Neuronal stem cell (in vitro differentiated cells): ENCODE measurements around the gene ERC1.

ENCODE experiments used
- DNase-seq: peaks from one replicate; pipeline ENCODE4 v3.0.0-alpha.2; 2013; ENCODE audit warnings: low spot score
- H2AFZ ChIP-seq: one replicate; pipeline ENCODE4 v1.6.1; 2013; ENCODE audit warnings: mild to moderate bottlenecking, low read length, inconsistent platforms
- H2AK5ac ChIP-seq: 2 replicates; pipeline ENCODE4 v1.6.1; 2013; ENCODE audit warnings: low read depth, mild to moderate bottlenecking, inconsistent platforms, low read length, moderate library complexity, mixed read lengths
- H2BK120ac ChIP-seq: 2 replicates; pipeline ENCODE4 v1.6.1; 2013; ENCODE audit warnings: low read depth, mild to moderate bottlenecking, inconsistent platforms, low read length, moderate library complexity, mixed read lengths
- H2BK12ac ChIP-seq: one replicate; pipeline ENCODE4 v1.6.1; 2013; ENCODE audit warnings: low read length, inconsistent platforms
- H2BK15ac ChIP-seq: 2 replicates; pipeline ENCODE4 v1.6.1; 2013; ENCODE audit warnings: mild to moderate bottlenecking, low read length, inconsistent platforms, mixed read lengths
- H2BK5ac ChIP-seq: one replicate; pipeline ENCODE4 v1.6.1; 2013; ENCODE audit warnings: inconsistent platforms, mild to moderate bottlenecking, low read length, moderate library complexity
- H3K14ac ChIP-seq: one replicate; pipeline ENCODE4 v1.6.1; 2013; ENCODE audit warnings: low read length, inconsistent platforms
- H3K18ac ChIP-seq: 2 replicates; pipeline ENCODE4 v1.6.1; 2013; ENCODE audit warnings: low read length, inconsistent platforms
- H3K23ac ChIP-seq: 2 replicates; pipeline ENCODE4 v1.6.1; 2013; ENCODE audit warnings: low read depth, mild to moderate bottlenecking, mixed read lengths, low read length, inconsistent platforms; ENCODE audit not compliant: poor library complexity
- H3K27ac ChIP-seq: replicated peaks from 3 replicates; pipeline ENCODE4 v1.5.1; 2013; ENCODE audit warnings: low read length, inconsistent platforms
- H3K27me3 ChIP-seq, 3 experiments: 2 replicates each; pipeline ENCODE4 v1.6.1; 2013; ENCODE audit warnings: low read length in 3 of 3, mild to moderate bottlenecking in 2 of 3, inconsistent platforms in 1 of 3, low read depth in 1 of 3, mixed read lengths in 1 of 3, moderate library complexity in 1 of 3; ENCODE audit not compliant: control insufficient read depth in 3 of 3, insufficient read depth in 3 of 3
- H3K36me3 ChIP-seq, 2 donors: replicated peaks in 1 of 2; 2 replicates each; pipeline ENCODE4 v1.6.1; 2013; ENCODE audit warnings: low read length in 2 of 2; ENCODE audit not compliant: control insufficient read depth in 2 of 2, insufficient read depth in 2 of 2
- H3K4ac ChIP-seq: 2 replicates; pipeline ENCODE4 v1.6.1; 2013; ENCODE audit warnings: inconsistent platforms, mild to moderate bottlenecking, low read length, moderate library complexity
- H3K4me1 ChIP-seq, 2 donors: 1 replicate in 1 of 2; 2 replicates in 1 of 2; pipeline ENCODE4 v1.6.1; 2013; ENCODE audit warnings: low read length in 2 of 2, low read depth in 1 of 2; ENCODE audit not compliant: control insufficient read depth in 2 of 2, insufficient read depth in 1 of 2
- H3K4me2 ChIP-seq: one replicate; pipeline ENCODE4 v1.6.1; 2013; ENCODE audit warnings: mild to moderate bottlenecking, low read length, inconsistent platforms; ENCODE audit not compliant: insufficient read depth, poor library complexity, severe bottlenecking
- H3K4me3 ChIP-seq, 2 donors: 2 replicates each; pipeline ENCODE4 v1.5.1; 2013; ENCODE audit warnings: low read length in 2 of 2, mild to moderate bottlenecking in 2 of 2, inconsistent platforms in 1 of 2, moderate library complexity in 1 of 2
- H3K79me1 ChIP-seq: one replicate; pipeline ENCODE4 v1.6.1; 2013; ENCODE audit warnings: low read depth, mild to moderate bottlenecking, inconsistent platforms, low read length, moderate library complexity
- H3K9ac ChIP-seq: one replicate; pipeline ENCODE4 v1.6.1; 2013; ENCODE audit warnings: mild to moderate bottlenecking, low read depth, low read length, inconsistent platforms; ENCODE audit not compliant: poor library complexity
- H3K9me3 ChIP-seq, 2 donors: replicated peaks in 1 of 2; 2 replicates each; pipeline versions ENCODE3 to v1.6.1; 2013; ENCODE audit warnings: low read length in 2 of 2, mild to moderate bottlenecking in 2 of 2, inconsistent platforms in 1 of 2, low read depth in 1 of 2, mixed read lengths in 1 of 2, moderate library complexity in 1 of 2; ENCODE audit not compliant: control insufficient read depth in 2 of 2, insufficient read depth in 1 of 2
- H4K8ac ChIP-seq: one replicate; pipeline ENCODE4 v1.6.1; 2013; ENCODE audit warnings: low read depth, mild to moderate bottlenecking, inconsistent platforms, low read length, moderate library complexity
- H4K91ac ChIP-seq: one replicate; pipeline ENCODE4 v1.6.1; 2013; ENCODE audit warnings: low read length, low read depth, mild to moderate bottlenecking, inconsistent platforms; ENCODE audit not compliant: poor library complexity
- WGBS, 2 donors: extraction: QIAGEN DNeasy Blood & Tissue Kit; methylation state at CpG; one replicate each; pipeline ENCODE4 v1.1.7; 2013; ENCODE audit warnings: missing lambda C conversion rate in 2 of 2, mixed read lengths in 1 of 2; ENCODE audit not compliant: insufficient read length in 2 of 2, insufficient replicate concordance in 1 of 2; ENCODE audit errors: extremely low coverage in 2 of 2; 5-methylcytosine and 5-hydroxymethylcytosine counted together

The ERC1 gene

DNA sequence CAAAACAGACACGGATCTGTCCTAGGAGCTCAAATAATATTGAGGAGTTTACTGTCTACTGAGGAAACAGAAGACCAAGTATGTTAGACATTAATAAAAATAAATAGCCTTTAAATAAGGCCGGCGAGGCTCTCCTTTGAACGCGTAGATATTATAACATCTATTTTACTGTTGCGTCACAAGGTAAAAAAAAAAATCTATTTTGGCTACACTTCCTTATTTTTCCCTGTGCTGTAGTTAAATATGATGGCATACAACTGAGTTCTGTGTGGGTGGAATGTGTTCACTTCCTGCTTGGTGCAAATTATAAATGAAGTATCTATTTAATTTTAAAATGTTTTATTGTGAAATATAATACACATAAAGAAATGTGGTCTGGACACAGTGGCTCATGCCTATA, 24.3 kb upstream of the ERC1 start:
- Histone ChIP-seq H4K91ac (no peak overlapping the region), H2AFZ (no peak overlapping the region), H3K4me1 (peaks cover 2 to 10% of the 10 kb centered on the region in 2 donors), H3K23ac (no peak overlapping the region), H2BK15ac (no peak overlapping the region), H3K4ac (no peak overlapping the region), H3K9me3 (no peaks in the 10 kb centered on the region), H3K14ac (no peak overlapping the region), H2BK12ac (no peak overlapping the region), H3K18ac (no peak overlapping the region), H4K8ac (no peak overlapping the region), H3K9ac (no peak overlapping the region), H2BK120ac (no peak overlapping the region), H3K79me1 (no peaks in the 10 kb centered on the region), H2AK5ac (no peak overlapping the region), H2BK5ac (no peak overlapping the region), H3K36me3 (no peaks in the 10 kb centered on the region), H3K27ac (no peak overlapping the region), H3K4me2 (no peak overlapping the region), H3K4me3 (no peak overlapping the region), H3K27me3 (no peaks in the 10 kb centered on the region)
- no CpG with 5 or more reads among the region's 6 CpGs for WGBS, 2 donors
- DNase-seq = no peak

DNA sequence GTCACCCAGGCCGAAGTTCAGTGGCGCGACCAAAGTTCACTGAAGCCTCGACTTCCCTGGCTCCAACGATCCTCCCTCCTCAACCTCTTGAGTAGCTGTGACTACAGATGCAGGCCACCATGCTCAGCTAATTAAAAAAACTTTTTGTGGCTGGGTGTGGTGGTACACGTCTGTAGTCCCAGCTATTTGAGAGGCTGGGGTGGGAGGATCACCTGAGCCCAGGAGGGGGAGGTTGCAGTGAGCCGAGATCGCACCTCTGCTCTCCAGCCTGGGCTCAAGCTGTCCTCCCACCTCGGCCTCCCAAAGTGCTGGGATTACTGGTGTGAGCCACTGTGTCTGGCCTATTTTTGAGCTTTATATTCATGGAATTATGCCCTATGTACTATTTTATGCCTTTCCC, 23.4 kb upstream of the ERC1 start:
- peak overlapping the region; percentile 80 for H2AFZ ChIP-seq
- no peak overlapping the region for H3K23ac ChIP-seq
- no peak overlapping the region for H3K27ac ChIP-seq
- H3K4me3 ChIP-seq = no peak overlapping the region
- no peaks in the 10 kb centered on the region for H3K79me1 ChIP-seq
- no peak overlapping the region for H2BK15ac ChIP-seq
- no peak overlapping the region for H4K8ac ChIP-seq
- H3K4ac ChIP-seq = no peak overlapping the region
- no peak overlapping the region for H3K9ac ChIP-seq
- no CpG with 5 or more reads among the region's 9 CpGs for WGBS, 2 donors
- no peak overlapping the region for H3K18ac ChIP-seq
- no peak overlapping the region for H2BK5ac ChIP-seq
- no peaks in the 10 kb centered on the region for H3K9me3 ChIP-seq
- no peak for DNase-seq
- H2BK12ac ChIP-seq = no peak overlapping the region
- H3K4me1 ChIP-seq = peaks cover 2 to 10% of the 10 kb centered on the region in 2 donors
- no peaks in the 10 kb centered on the region for H3K27me3 ChIP-seq
- H2AK5ac ChIP-seq = no peak overlapping the region
- H3K14ac ChIP-seq = no peak overlapping the region
- H3K36me3 ChIP-seq = no peaks in the 10 kb centered on the region
- no peak overlapping the region for H2BK120ac ChIP-seq
- no peak overlapping the region for H3K4me2 ChIP-seq
- H4K91ac ChIP-seq = no peak overlapping the region

DNA sequence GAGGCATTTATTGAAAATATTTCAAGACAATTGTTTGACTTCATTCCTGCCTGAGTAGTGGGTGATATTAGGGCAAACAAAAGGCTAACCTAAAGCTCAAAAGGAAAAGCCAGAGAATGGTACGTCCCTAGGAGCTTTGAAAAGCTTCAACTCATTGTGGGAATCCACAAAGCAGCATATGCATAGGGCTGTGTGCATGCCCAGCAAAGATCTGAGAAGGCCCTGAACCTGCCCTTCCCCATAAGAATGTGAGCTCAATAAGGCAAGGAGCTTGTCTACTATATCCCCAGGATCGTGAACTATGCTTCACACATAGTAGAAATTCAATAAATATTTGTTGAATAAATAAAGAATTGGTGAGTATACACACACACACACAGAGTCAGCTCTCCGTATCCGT, 22.5 kb upstream of the ERC1 start:
- DNase-seq = no peak
- H2AK5ac ChIP-seq = no peak overlapping the region
- WGBS, 2 donors = no CpG with 5 or more reads among the region's 4 CpGs

GRCh38 chr12:969821-970220, 21.2 kb upstream of the ERC1 start:
- no peak overlapping the region for H3K4ac ChIP-seq
- no peak overlapping the region for H2BK120ac ChIP-seq

More for the DNA sequence above, 22.5 kb upstream of the ERC1 start:
- no peak overlapping the region for H4K8ac ChIP-seq
- no peak overlapping the region for H3K4me2 ChIP-seq
- no peaks in the 10 kb centered on the region for H3K27me3 ChIP-seq
- no peaks in the 10 kb centered on the region for H3K9me3 ChIP-seq
- H3K18ac ChIP-seq = no peak overlapping the region
- H4K91ac ChIP-seq = no peak overlapping the region
- H3K23ac ChIP-seq = no peak overlapping the region
- no peak overlapping the region for H3K4me3 ChIP-seq
- H3K14ac ChIP-seq = no peak overlapping the region
- H2AFZ ChIP-seq = peak overlapping the region; percentile 80
- H3K36me3 ChIP-seq = no peaks in the 10 kb centered on the region
- no peak overlapping the region for H3K4ac ChIP-seq
- no peak overlapping the region for H2BK120ac ChIP-seq
- no peaks in the 10 kb centered on the region for H3K79me1 ChIP-seq
- no peak overlapping the region for H2BK5ac ChIP-seq
- no peak overlapping the region for H3K27ac ChIP-seq
- no peak overlapping the region for H2BK12ac ChIP-seq
- H2BK15ac ChIP-seq = no peak overlapping the region
- no peak overlapping the region for H3K9ac ChIP-seq
- H3K4me1 ChIP-seq = peaks cover 2 to 10% of the 10 kb centered on the region in 2 donors

More at GRCh38 chr12:969821-970220, 21.2 kb upstream of the ERC1 start:
- no peak overlapping the region for H3K14ac ChIP-seq
- no peak overlapping the region for H3K9ac ChIP-seq
- no peak overlapping the region for H3K23ac ChIP-seq
- H3K9me3 ChIP-seq = no peaks in the 10 kb centered on the region
- H2AFZ ChIP-seq = no peak overlapping the region
- H3K4me1 ChIP-seq = peaks cover 2 to 10% of the 10 kb centered on the region in 2 donors
- H3K4me2 ChIP-seq = no peak overlapping the region
- H3K27ac ChIP-seq = no peak overlapping the region
- H2BK15ac ChIP-seq = no peak overlapping the region
- H3K4me3 ChIP-seq = no peak overlapping the region
- no peak overlapping the region for H2BK5ac ChIP-seq
- H2BK12ac ChIP-seq = no peak overlapping the region
- H3K79me1 ChIP-seq = no peaks in the 10 kb centered on the region
- H2AK5ac ChIP-seq = no peak overlapping the region
- no peak overlapping the region for H3K18ac ChIP-seq
- DNase-seq = no peak
- H3K36me3 ChIP-seq = no peaks in the 10 kb centered on the region
- no peak overlapping the region for H4K8ac ChIP-seq
- H4K91ac ChIP-seq = no peak overlapping the region
- 100% methylated on average over 1 of the region's 8 CpGs; no CpG with 5 or more reads in 1 of the 2 donors for WGBS, 2 donors
- no peaks in the 10 kb centered on the region for H3K27me3 ChIP-seq
